Sigmoid colon (tissue), 7 donors: ENCODE measurements around the gene PKMYT1. TPM values are rescaled to one million over a fixed set of nuclear protein-coding genes. Genes with fewer than 3 reads are reported as not detected.
A peak's percentile ranks its signal among the peaks of the same experiment; 100 is the strongest.

Experiments
- DNase-seq: peaks from one replicate; pipeline ENCODE4 v3.0.0-alpha.2; 2019
- H3K27ac ChIP-seq, 4 donors: fragments of 200-600 bp; sonication (generic); one replicate each; pipeline ENCODE4 v1.5.1; 2016 to 2019; ENCODE audit warnings: mild to moderate bottlenecking in 1 of 4
- H3K27me3 ChIP-seq, 3 donors: fragments of 200-600 bp; sonication (generic); one replicate each; pipeline ENCODE4 v1.5.1; 2019; ENCODE audit warnings: mild to moderate bottlenecking in 1 of 3
- H3K36me3 ChIP-seq, 4 donors: fragments of 200-600 bp; sonication (generic); one replicate each; pipeline ENCODE4 v1.5.1; 2016 to 2019
- H3K4me1 ChIP-seq, 4 donors: fragments of 200-600 bp; sonication (generic); one replicate each; pipeline ENCODE4 v1.5.1; 2017 to 2019
- H3K4me3 ChIP-seq, 4 donors: fragments of 200-600 bp; sonication (generic); one replicate each; pipeline ENCODE4 v1.5.1; 2017 to 2019; ENCODE audit warnings: mild to moderate bottlenecking in 2 of 4, moderate library complexity in 1 of 4
- H3K9me3 ChIP-seq, 4 donors: fragments of 200-600 bp in 3 of 4; sonication (generic) in 3 of 4; one replicate each; pipeline versions ENCODE4 v1.5.1 to v1.6.1; 2013 to 2019
- CTCF ChIP-seq, 4 experiments: fragments of 450-650 bp in 3 of 4; fragments of 200-600 bp in 1 of 4; IDR thresholded peaks; one replicate each; pipeline ENCODE4 v1.5.1; 2016 to 2019; ENCODE audit warnings: antibody characterized with exemption in 4 of 4, mild to moderate bottlenecking in 3 of 4, moderate library complexity in 2 of 4
- EP300 ChIP-seq, 4 donors: sonication (generic); formaldehyde crosslinking; IDR thresholded peaks; one replicate each; pipeline ENCODE4 v1.6.1; 2017; ENCODE audit warnings: antibody characterized with exemption in 4 of 4
- POLR2A ChIP-seq, 2 donors: fragments of 450-650 bp; IDR thresholded peaks; one replicate each; pipeline ENCODE4 v1.6.1; 2016; ENCODE audit warnings: antibody characterized with exemption in 2 of 2, mild to moderate bottlenecking in 2 of 2, moderate library complexity in 2 of 2
- POLR2AphosphoS5 ChIP-seq, 4 donors: sonication (generic); formaldehyde crosslinking; IDR thresholded peaks; one replicate each; pipeline ENCODE4 v1.6.1; 2017; ENCODE audit warnings: antibody characterized with exemption in 4 of 4
- WGBS, 2 donors: extraction: QIAGEN DNeasy Blood & Tissue Kit; methylation state at CpG; one replicate each; pipeline ENCODE4 v1.1.7; 2013; 5-methylcytosine and 5-hydroxymethylcytosine counted together
- intact Hi-C: fragments of 100-400 bp; cut with DNase I; formaldehyde crosslinking; loops from one replicate; pipeline ENCODE4 v1.15.1; 2023
- polyA plus RNA-seq, 3 donors: library from polyadenylated mRNA; stranded (reverse); fragments of 200-250 nt; gene quantifications; one replicate each; pipeline ENCODE4 v1.2.3, GENCODE V29; 2013
- total RNA-seq, 4 donors: library from RNA; depleted of rRNA; stranded (reverse); fragments of >200 nt; gene quantifications; one replicate each; pipeline ENCODE4 v1.1.0, GENCODE V29; 2016
- donor health status: healthy with polysubstance abuse.
- donor health status: Bipolar disorder and iron deficiency.
- donor health status: healthy.

The PKMYT1 gene
- total and polyA plus RNA-seq, 7 donors = 0.95 to 33.1 (median 2.9) TPM; not detected in 3

- intact Hi-C loops = no loop called here
- peaks cover 22 to 79% (median 65%) of the 10 kb centered on the region in 3 donors for H3K27me3 ChIP-seq
- H3K9me3 ChIP-seq = no peaks in the 10 kb centered on the region
- TF ChIP-seq POLR2AphosphoS5 (IDR thresholded peaks at IDR 0.05) (no peak), POLR2A (IDR thresholded peaks at IDR 0.05) (no peak)
- no peak for DNase-seq
- peaks cover 0 to 7% (median 5%) of the 10 kb centered on the region in 4 donors for H3K4me1 ChIP-seq
- no peak overlapping the region for H3K27ac ChIP-seq
- H3K4me3 ChIP-seq = no peak overlapping the region
- WGBS, 2 donors = 9 to 29% methylated on average over 13 of the region's 13 CpGs
- H3K36me3 ChIP-seq = no peaks in the 10 kb centered on the region
Measured at GRCh38 chr16:3007059-3007956, 27.1 kb upstream of the PKMYT1 start.

GRCh38 chr16:3004781-3005284, 24.6 kb upstream of the PKMYT1 start:
- peaks cover 0 to 7% (median 5%) of the 10 kb centered on the region in 4 donors for H3K4me1 ChIP-seq
- H3K27ac ChIP-seq = no peak overlapping the region
- peaks cover 11 to 61% (median 48%) of the 10 kb centered on the region in 3 donors for H3K27me3 ChIP-seq

GRCh38 chr16:3004319-3004718, 24.1 kb upstream of the PKMYT1 start:
- Histone ChIP-seq H3K4me3 (peak overlapping the region in 3 of 4 donors; percentile 25 to 31 (median 27)), H3K27ac (no peak overlapping the region), H3K9me3 (no peaks in the 10 kb centered on the region), H3K27me3 (peaks cover 10 to 56% (median 43%) of the 10 kb centered on the region in 3 donors), H3K4me1 (peaks cover 0 to 7% (median 5%) of the 10 kb centered on the region in 4 donors), H3K36me3 (no peaks in the 10 kb centered on the region)
- DNase-seq = no peak
- no peak for TF ChIP-seq POLR2AphosphoS5 (IDR thresholded peaks at IDR 0.05)
- no peak for TF ChIP-seq EP300 (IDR thresholded peaks at IDR 0.05)
- TF ChIP-seq POLR2A (IDR thresholded peaks at IDR 0.05) = no peak
- no peak for TF ChIP-seq CTCF (IDR thresholded peaks at IDR 0.05)
- 1% methylated on average over 66 of the region's 67 CpGs for WGBS, 2 donors
- intact Hi-C loops = no loop called here

More at GRCh38 chr16:3004781-3005284, 24.6 kb upstream of the PKMYT1 start:
- H3K9me3 ChIP-seq = no peaks in the 10 kb centered on the region
- intact Hi-C loops = no loop called here
- no peaks in the 10 kb centered on the region for H3K36me3 ChIP-seq
- no peak for DNase-seq
- 2 to 13% methylated on average over 25 of the region's 25 CpGs for WGBS, 2 donors
- H3K4me3 ChIP-seq = peak overlapping the region in 3 of 4 donors; percentile 17 to 28 (median 24)
- TF ChIP-seq POLR2A (IDR thresholded peaks at IDR 0.05) = no peak
- no peak for TF ChIP-seq EP300 (IDR thresholded peaks at IDR 0.05)
- no peak for TF ChIP-seq CTCF (IDR thresholded peaks at IDR 0.05)
- no peak for TF ChIP-seq POLR2AphosphoS5 (IDR thresholded peaks at IDR 0.05)

- intact Hi-C loops = loop anchor here (1.0 kb wide), 1 partner anchor 25 kb away; no protein-coding TSS in a partner anchor
- Histone ChIP-seq H3K4me1 (peaks cover 0 to 7% (median 5%) of the 10 kb centered on the region in 4 donors), H3K9me3 (no peaks in the 10 kb centered on the region), H3K36me3 (no peaks in the 10 kb centered on the region), H3K27ac (no peak overlapping the region), H3K4me3 (peak overlapping the region in 3 of 4 donors; percentile 25 to 31 (median 27)), H3K27me3 (peaks cover 10 to 54% (median 41%) of the 10 kb centered on the region in 3 donors)
- DNase-seq = peak; percentile 97
- 4 to 7% methylated on average over 58 of the region's 58 CpGs for WGBS, 2 donors
- TF ChIP-seq POLR2A (IDR thresholded peaks at IDR 0.05) = no peak
- no peak for TF ChIP-seq EP300 (IDR thresholded peaks at IDR 0.05)
- TF ChIP-seq POLR2AphosphoS5 (IDR thresholded peaks at IDR 0.05) = peak in 2 of 4 donors; percentile 23 to 51
- TF ChIP-seq CTCF (IDR thresholded peaks at IDR 0.05) = peak in 3 of 4 experiments; percentile 7 to 39 (median 19)
Measured at GRCh38 chr16:3003582-3004270, 23.5 kb upstream of the PKMYT1 start.
